Fibroblast of mammary gland (primary cell): ENCODE results near the gene RBMS3.
A peak's percentile ranks its signal among the peaks of the same experiment; 100 is the strongest.

ENCODE experiments used
- DNase-seq: peaks from one replicate; pipeline ENCODE4 v3.0.0-alpha.2; 2010; ENCODE audit warnings: low read depth
- H3K4me3 ChIP-seq: 2 replicates; pipeline ENCODE4 v1.5.1; 2011; ENCODE audit warnings: low read depth, mild to moderate bottlenecking, low read length, moderate library complexity; ENCODE audit not compliant: control insufficient read depth
- TF ChIP-seq, protein P1 (sequence below): conservative IDR thresholded peaks from 2 replicates; pipeline ENCODE4 v1.5.1; 2011; ENCODE audit warnings: low read depth, low read length, inconsistent platforms; ENCODE audit not compliant: control insufficient read depth, insufficient read depth

The RBMS3 gene

GRCh38 chr3:29936054-29936453 is 655.2 kb downstream of the RBMS3 start:
- TF ChIP-seq, protein P1, sequence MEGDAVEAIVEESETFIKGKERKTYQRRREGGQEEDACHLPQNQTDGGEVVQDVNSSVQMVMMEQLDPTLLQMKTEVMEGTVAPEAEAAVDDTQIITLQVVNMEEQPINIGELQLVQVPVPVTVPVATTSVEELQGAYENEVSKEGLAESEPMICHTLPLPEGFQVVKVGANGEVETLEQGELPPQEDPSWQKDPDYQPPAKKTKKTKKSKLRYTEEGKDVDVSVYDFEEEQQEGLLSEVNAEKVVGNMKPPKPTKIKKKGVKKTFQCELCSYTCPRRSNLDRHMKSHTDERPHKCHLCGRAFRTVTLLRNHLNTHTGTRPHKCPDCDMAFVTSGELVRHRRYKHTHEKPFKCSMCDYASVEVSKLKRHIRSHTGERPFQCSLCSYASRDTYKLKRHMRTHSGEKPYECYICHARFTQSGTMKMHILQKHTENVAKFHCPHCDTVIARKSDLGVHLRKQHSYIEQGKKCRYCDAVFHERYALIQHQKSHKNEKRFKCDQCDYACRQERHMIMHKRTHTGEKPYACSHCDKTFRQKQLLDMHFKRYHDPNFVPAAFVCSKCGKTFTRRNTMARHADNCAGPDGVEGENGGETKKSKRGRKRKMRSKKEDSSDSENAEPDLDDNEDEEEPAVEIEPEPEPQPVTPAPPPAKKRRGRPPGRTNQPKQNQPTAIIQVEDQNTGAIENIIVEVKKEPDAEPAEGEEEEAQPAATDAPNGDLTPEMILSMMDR: no peak
- no peak overlapping the region for H3K4me3 ChIP-seq
- no peak for DNase-seq

DNA sequence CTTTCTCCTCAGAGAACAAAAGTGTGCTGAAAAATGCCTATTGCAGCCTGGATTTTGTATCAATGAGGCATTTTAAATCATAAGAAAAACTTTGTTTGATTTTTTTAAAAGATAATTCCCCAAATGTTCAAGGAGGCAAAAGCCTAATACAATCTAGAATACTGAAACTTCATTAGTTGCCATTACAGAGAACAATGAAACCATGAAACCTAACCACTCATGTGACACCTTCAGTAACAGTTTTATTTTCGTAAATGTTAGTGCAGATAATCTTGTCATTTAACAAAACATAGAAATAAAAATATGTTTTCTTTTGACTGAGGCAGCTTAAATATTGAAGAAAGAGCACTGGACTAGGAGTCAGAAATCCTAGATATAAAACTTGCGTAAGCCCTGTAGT is 655.9 kb downstream of the RBMS3 start:
- no peak for DNase-seq
- H3K4me3 ChIP-seq: no peak overlapping the region
- TF ChIP-seq, protein P1: no peak

DNA sequence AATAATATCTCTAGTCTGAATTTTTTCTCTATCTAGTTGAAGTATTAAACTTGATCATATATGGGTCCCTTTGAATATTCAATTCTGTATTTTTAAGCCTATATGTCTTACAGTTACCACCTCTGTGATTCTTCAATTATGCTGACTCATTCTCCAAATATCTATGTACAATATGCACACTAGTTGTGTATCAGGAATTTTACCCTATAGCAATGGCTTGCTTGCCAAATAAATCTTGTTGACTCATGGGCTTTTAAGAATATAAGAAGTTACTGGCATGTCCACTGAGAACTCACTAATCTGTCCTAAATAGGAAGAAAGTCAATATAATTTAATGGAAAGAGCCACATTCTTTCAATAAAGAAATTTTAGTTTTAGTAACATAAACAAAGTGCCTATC is 656.3 kb downstream of the RBMS3 start:
- TF ChIP-seq, protein P1: no peak
- H3K4me3 ChIP-seq: no peak overlapping the region
- peak; percentile 45 for DNase-seq

GRCh38 chr3:29940759-29941323 is 660.0 kb downstream of the RBMS3 start:
- DNase-seq: no peak
- TF ChIP-seq, protein P1: no peak
- H3K4me3 ChIP-seq: no peak overlapping the region

DNA sequence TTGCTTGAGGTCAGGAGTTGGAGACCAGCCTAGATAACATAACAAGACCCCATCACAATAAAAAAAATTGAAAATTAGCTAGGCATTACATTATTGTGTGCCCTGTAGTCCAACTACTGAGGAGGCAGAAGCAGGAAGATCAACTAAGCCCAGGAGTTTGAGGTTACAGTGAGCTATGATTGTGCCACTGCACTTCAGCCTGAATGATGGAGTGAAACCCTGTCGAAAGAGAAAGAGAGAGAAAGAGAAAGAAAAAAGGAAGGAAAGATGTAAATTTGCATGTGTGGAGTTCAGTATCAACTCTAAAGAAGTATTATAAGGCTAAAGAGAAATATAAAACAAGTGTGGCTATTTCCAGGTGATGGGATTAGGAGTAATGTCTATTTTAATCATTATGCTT is 661.4 kb downstream of the RBMS3 start:
- no peak for DNase-seq
- TF ChIP-seq, protein P1: no peak
- no peak overlapping the region for H3K4me3 ChIP-seq

DNA sequence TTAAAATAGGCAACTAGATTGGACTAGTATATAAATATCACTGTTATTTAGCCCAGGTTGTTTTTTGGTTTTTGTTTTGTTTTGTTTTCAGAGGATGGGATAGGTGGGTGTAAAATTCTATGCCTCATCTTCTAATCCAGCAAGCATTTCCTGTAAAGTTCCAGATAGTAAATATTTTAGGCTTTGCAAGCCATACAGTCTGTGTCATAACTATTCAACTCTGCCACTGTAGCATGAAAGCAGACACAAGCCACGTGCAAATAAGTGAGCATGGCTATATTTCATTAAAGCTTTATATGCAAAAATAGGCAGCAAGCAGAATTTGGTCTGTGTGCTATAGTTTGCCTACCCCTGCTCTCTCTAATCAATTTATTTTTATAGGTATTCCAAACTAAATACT is 668.3 kb downstream of the RBMS3 start:
- no peak overlapping the region for H3K4me3 ChIP-seq
- DNase-seq: peak; percentile 10
- TF ChIP-seq, protein P1: no peak

DNA sequence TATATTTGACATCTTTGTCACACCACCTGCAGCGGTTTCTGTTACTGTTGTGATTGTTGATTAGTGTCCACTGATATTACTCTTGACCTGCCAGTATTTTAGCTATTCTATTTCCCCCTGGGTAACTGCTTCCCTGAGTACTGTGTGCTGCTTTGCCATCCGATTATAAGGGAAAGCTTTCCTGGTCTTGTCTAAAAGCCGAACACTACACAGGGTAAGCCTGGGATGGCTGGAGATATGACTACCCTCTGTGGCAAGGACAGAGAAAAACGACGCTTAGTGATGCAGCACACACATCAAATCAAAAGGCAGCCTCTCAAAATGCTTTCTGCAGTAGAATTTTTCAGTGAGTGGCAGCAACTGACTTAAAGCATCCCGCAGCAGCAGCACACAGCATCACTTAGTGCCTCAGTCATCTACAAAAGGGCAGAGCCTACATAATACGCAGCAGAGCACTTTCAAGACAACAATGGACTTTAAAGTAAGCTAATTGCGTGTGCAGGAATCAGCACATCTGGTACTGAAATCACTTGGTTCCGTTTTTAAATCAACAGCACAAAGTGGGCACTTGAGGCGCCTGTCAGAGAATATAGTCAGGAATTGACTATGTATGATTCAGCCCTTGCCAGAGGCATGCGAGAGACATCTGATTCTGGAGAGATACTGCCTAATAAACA is 669.2 kb downstream of the RBMS3 start:
- no peak overlapping the region for H3K4me3 ChIP-seq
- no peak for DNase-seq
- TF ChIP-seq, protein P1: no peak
